HepG2 (cell line): ENCODE results near the gene GDAP2. TPM values are rescaled to one million over a fixed set of nuclear protein-coding genes. Genes with fewer than 3 reads are reported as not detected.

ENCODE experiments used
- CBX2 ChIP-seq, 2 experiments: fragments of 200-600 bp in 1 of 2; sonication (generic); formaldehyde crosslinking in 1 of 2; IDR thresholded peaks; 2 replicates each; pipeline versions ENCODE4 v1.7.0 to v1.8.1; 2018 to 2022; ENCODE audit warnings: low read depth in 2 of 2, low read length in 1 of 2, mild to moderate bottlenecking in 1 of 2, missing genetic modification reagents in 1 of 2
- ESRRA ChIP-seq: sonication (generic); formaldehyde crosslinking; IDR thresholded peaks from 2 replicates; pipeline ENCODE4 v1.5.1; 2020; ENCODE audit warnings: mild to moderate bottlenecking, low read depth, missing genetic modification reagents
- HMG20B ChIP-seq: conservative IDR thresholded peaks from 2 replicates; pipeline ENCODE4 v1.6.1; 2016; ENCODE audit warnings: missing genetic modification reagents, missing compliant biosample characterization
- JUN ChIP-seq: sonication (generic); formaldehyde crosslinking; IDR thresholded peaks from 2 replicates; pipeline ENCODE4 v1.4.0; 2020; ENCODE audit warnings: mild to moderate bottlenecking, missing genetic modification reagents
- NCOA1 ChIP-seq: sonication (generic); formaldehyde crosslinking; IDR thresholded peaks from 2 replicates; pipeline ENCODE4 v1.9.0; 2021; ENCODE audit warnings: missing genetic modification reagents
- NFAT5 ChIP-seq: sonication (generic); formaldehyde crosslinking; IDR thresholded peaks from 2 replicates; pipeline ENCODE4 v1.4.0; 2020; ENCODE audit warnings: missing genetic modification reagents
- NPAS2 ChIP-seq: sonication (generic); formaldehyde crosslinking; IDR thresholded peaks from 2 replicates; pipeline ENCODE4 v1.8.0; 2022; ENCODE audit warnings: mild to moderate bottlenecking, missing genetic modification reagents, borderline replicate concordance
- PPARG ChIP-seq: conservative IDR thresholded peaks from 2 replicates; pipeline ENCODE4 v1.6.1; 2016; ENCODE audit warnings: missing biosample characterization, missing genetic modification reagents
- RARA ChIP-seq: IDR thresholded peaks from 2 replicates; pipeline ENCODE4 v1.6.1; 2016; ENCODE audit warnings: missing genetic modification reagents, missing compliant biosample characterization
- RXRB ChIP-seq: IDR thresholded peaks from 2 replicates; pipeline ENCODE4 v1.6.1; 2016; ENCODE audit warnings: borderline replicate concordance, missing genetic modification reagents, missing compliant biosample characterization
- TCF7 ChIP-seq: sonication (generic); IDR thresholded peaks from 2 replicates; pipeline ENCODE4 v1.6.1; 2016; ENCODE audit warnings: antibody characterized with exemption, low read depth
- ZBTB33 ChIP-seq: sonication (generic); formaldehyde crosslinking; IDR thresholded peaks from 2 replicates; pipeline ENCODE4 v1.4.0; 2020; ENCODE audit warnings: missing genetic modification reagents
- ZBTB8A ChIP-seq: sonication (generic); formaldehyde crosslinking; IDR thresholded peaks from 2 replicates; pipeline ENCODE4 v1.4.0; 2020; ENCODE audit warnings: mild to moderate bottlenecking, low read depth, missing genetic modification reagents, borderline replicate concordance
- ZFAT ChIP-seq: sonication (generic); formaldehyde crosslinking; conservative IDR thresholded peaks from 2 replicates; pipeline ENCODE4 v1.8.1; 2023; ENCODE audit warnings: missing genetic modification reagents, inconsistent platforms
- ZNF101 ChIP-seq: sonication (generic); formaldehyde crosslinking; IDR thresholded peaks from 2 replicates; pipeline ENCODE4 v1.4.0; 2020; ENCODE audit warnings: mild to moderate bottlenecking, low read depth, missing genetic modification reagents, borderline replicate concordance
- ZNF256 ChIP-seq: sonication (generic); formaldehyde crosslinking; conservative IDR thresholded peaks from 2 replicates; pipeline ENCODE4 v1.4.0; 2020; ENCODE audit warnings: missing genetic modification reagents
- ZNF414 ChIP-seq: sonication (generic); formaldehyde crosslinking; IDR thresholded peaks from 2 replicates; pipeline ENCODE4 v1.5.0; 2020; ENCODE audit warnings: missing genetic modification reagents
- ZNF430 ChIP-seq: sonication (generic); formaldehyde crosslinking; IDR thresholded peaks from 2 replicates; pipeline ENCODE4 v1.9.0; 2021; ENCODE audit warnings: mild to moderate bottlenecking, missing genetic modification reagents
- ZNF441 ChIP-seq: sonication (generic); formaldehyde crosslinking; IDR thresholded peaks from 2 replicates; pipeline ENCODE4 v1.7.0; 2021; ENCODE audit warnings: missing genetic modification reagents, borderline replicate concordance
- ZNF598 ChIP-seq: sonication (generic); formaldehyde crosslinking; IDR thresholded peaks from 2 replicates; pipeline ENCODE4 v1.5.1; 2020; ENCODE audit warnings: mild to moderate bottlenecking, missing genetic modification reagents, borderline replicate concordance
- ZNF839 ChIP-seq: sonication (generic); formaldehyde crosslinking; IDR thresholded peaks from 2 replicates; pipeline ENCODE4 v1.4.0; 2020; ENCODE audit warnings: missing genetic modification reagents, mild to moderate bottlenecking, borderline replicate concordance
- ZNF850 ChIP-seq: sonication (generic); formaldehyde crosslinking; conservative IDR thresholded peaks from 2 replicates; pipeline ENCODE4 v1.9.0; 2021; ENCODE audit warnings: mild to moderate bottlenecking, missing genetic modification reagents
- polyA plus RNA-seq, 8 experiments: library from polyadenylated mRNA; depleted of rRNA in 3 of 8; stranded (reverse) in 7 of 8; unstranded in 1 of 8; fragments of >200 nt; fragmentation: Illumina TruSeq in 4 of 8; extraction: Trizol in 4 of 8; gene quantifications; 2 replicates each; pipeline versions ENCODE4 v1.2.1 to v1.2.3, GENCODE V29; 2011 to 2016; ENCODE audit warnings: low read depth in 4 of 8, missing spikeins in 1 of 8, mixed read lengths in 1 of 8; ENCODE audit not compliant: insufficient read depth in 1 of 8
- total RNA-seq, 5 experiments: library from RNA; depleted of rRNA; stranded (reverse); fragments of >200 nt; fragmentation: Illumina TruSeq; extraction: Trizol; gene quantifications; 2 replicates each; pipeline ENCODE4 v1.2.3, GENCODE V29; 2016; ENCODE audit warnings: low read depth in 1 of 5

GDAP2 gene
- total and polyA plus RNA-seq, 2 of the 13 experiments (the other 11 are each of a cell fraction or from before 2014, with no cell fraction given) = 11.4 to 23.2 TPM

GRCh38 chr1:117929343-117930172 lies at the start of gene GDAP2, which contains the start of gene WDR3 (continued):
- no peak for TF ChIP-seq ZNF598 (CRISPR knock-in tag)
- no peak for TF ChIP-seq JUN (CRISPR knock-in tag)
- TF ChIP-seq RXRB = no peak
- peak; percentile 66; the same call in 1 of the 2 replicates for TF ChIP-seq ZNF839 (CRISPR knock-in tag)
- 0 out of 2 replicates have a peak, but pooled peaks have one; percentile 20 for TF ChIP-seq ZNF441
- TF ChIP-seq CBX2 (IDR thresholded peaks at IDR 0.05; ENCODE audit: low read depth, low read length) = no peak
- no peak for TF ChIP-seq CBX2 (CRISPR knock-in tag; IDR thresholded peaks at IDR 0.05; ENCODE audit: low read depth)
- TF ChIP-seq TCF7 = no peak
- TF ChIP-seq ZBTB33 (CRISPR knock-in tag) = no peak
- TF ChIP-seq RARA = no peak
- TF ChIP-seq NPAS2 (CRISPR knock-in tag) = no peak
- TF ChIP-seq ZFAT (CRISPR knock-in tag) = no peak
- TF ChIP-seq ZNF850 (CRISPR knock-in tag) = no peak
- TF ChIP-seq ZNF101 (CRISPR knock-in tag) = no peak
- TF ChIP-seq ESRRA (CRISPR knock-in tag) = no peak; the same call in 1 of the 2 replicates
- TF ChIP-seq ZNF430 (CRISPR knock-in tag) = 0 out of 2 replicates have a peak, but pooled peaks have one; percentile 57
- TF ChIP-seq HMG20B (CRISPR knock-in tag) = no peak
- TF ChIP-seq NFAT5 (CRISPR knock-in tag) = no peak
- TF ChIP-seq ZNF256 (CRISPR knock-in tag) = no peak; the same call in 1 of the 2 replicates
- no peak for TF ChIP-seq ZBTB8A
- no peak for TF ChIP-seq NCOA1
- no peak for TF ChIP-seq ZNF414 (CRISPR knock-in tag)
- no peak for TF ChIP-seq PPARG
